Sciatic nerve (tissue), 2 donors: ENCODE results near the gene LMBR1. TPM values are rescaled to one million over a fixed set of nuclear protein-coding genes. Genes with fewer than 3 reads are reported as not detected.
"Not testable (repeated sequence)": the region's sequence is repeated elsewhere in the genome, so short reads cannot be mapped to it uniquely, and the experiment has no call there.

Experiments
- ATAC-seq: fragments of 200-7000 bp; cut with Tn5 transposase; one replicate; pipeline ENCODE4 v1.9.1; 2020; ENCODE audit warnings: mild to moderate bottlenecking, moderate library complexity
- DNase-seq: peaks from one replicate; pipeline ENCODE4 v3.0.0-alpha.2; 2020; ENCODE audit warnings: low spot score
- intact Hi-C: fragments of 100-400 bp; cut with DNase I; formaldehyde crosslinking; loops from one replicate; pipeline ENCODE4 v1.14.2; 2022
- total RNA-seq: library from RNA; stranded (reverse); fragmentation: NEBNext Ultra II Directional; extraction: Animal tissue kit (Norgen Biotek cat#: 25700); gene quantifications from one replicate; pipeline ENCODE4 v1.2.1, GENCODE V29; 2021
- donor health status: DM: no; HTN: no; CAD: no.
- donor health status: DM: no; HTN: no; CAD: no.

LMBR1 gene
- total RNA-seq, 1 donor from 2014 or later: 69.7 TPM

- intact Hi-C loops: no loop called here
- ATAC-seq (no peak), DNase-seq (no peak)
These were observed 31.8 kb downstream of the LMBR1 start for GRCh38 chr7:156861212-156861611.

- intact Hi-C loops, DNase-seq, ATAC-seq: not testable (repeated sequence)
These were observed 32.9 kb downstream of the LMBR1 start for GRCh38 chr7:156860099-156860498.

GRCh38 chr7:156858523-156858922 lies 34.5 kb downstream of the LMBR1 start:
- DNase-seq (no peak), ATAC-seq (no peak)
- intact Hi-C loops: no loop called here

GRCh38 chr7:156857757-156858156 lies 35.2 kb downstream of the LMBR1 start:
- intact Hi-C loops: no loop called here
- DNase-seq (no peak), ATAC-seq (no peak)

- intact Hi-C loops: no loop called here
- DNase-seq: no peak
- ATAC-seq: no peak
These were observed 38.3 kb downstream of the LMBR1 start for GRCh38 chr7:156854654-156855053.

DNA sequence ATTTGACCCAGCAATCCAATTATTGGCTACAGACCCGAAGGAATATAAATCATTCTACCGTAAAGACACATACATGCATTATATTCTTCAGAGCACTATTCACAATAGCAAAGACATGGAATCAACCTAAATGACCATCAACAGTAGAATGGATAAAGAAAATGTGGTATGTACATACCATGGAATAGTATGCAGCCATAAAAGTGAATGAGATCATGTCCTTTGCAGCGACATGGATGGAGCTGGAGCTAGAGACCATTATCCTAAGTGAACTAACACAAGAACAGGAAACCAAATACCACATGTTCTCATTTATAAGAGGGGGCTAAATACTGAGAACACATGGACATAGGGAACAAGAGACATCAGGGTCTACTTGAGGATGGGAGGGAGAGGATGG lies 44.0 kb downstream of the LMBR1 start:
- intact Hi-C loops: no loop called here
- no peak for ATAC-seq
- no peak for DNase-seq

GRCh38 chr7:156845379-156846101 lies 47.4 kb downstream of the LMBR1 start:
- intact Hi-C loops: no loop called here
- no peak for DNase-seq
- no peak for ATAC-seq

DNA sequence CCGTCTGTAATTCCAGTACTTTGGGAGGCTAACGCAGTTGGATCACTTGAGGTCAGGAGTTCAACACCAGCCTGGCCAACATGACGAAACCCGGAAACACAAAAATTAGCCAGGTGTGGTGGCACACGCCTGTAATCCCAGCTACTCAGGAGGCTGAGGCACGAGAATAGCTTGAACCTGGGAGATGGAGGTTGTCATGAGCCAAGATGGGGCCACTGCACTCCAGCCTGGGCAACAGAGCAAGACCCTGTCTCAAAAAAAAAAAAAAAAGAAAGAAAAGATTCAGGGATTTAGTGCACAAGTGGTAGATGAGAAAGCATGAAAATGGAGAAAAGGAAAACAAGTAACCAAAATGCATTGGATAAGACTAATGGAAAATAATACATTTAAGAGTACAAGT lies 49.4 kb downstream of the LMBR1 start:
- intact Hi-C loops, ATAC-seq, DNase-seq: not testable (repeated sequence)

GRCh38 chr7:156843157-156843556 lies 49.8 kb downstream of the LMBR1 start:
- ATAC-seq: no peak
- DNase-seq: no peak
- intact Hi-C loops: no loop called here

DNA sequence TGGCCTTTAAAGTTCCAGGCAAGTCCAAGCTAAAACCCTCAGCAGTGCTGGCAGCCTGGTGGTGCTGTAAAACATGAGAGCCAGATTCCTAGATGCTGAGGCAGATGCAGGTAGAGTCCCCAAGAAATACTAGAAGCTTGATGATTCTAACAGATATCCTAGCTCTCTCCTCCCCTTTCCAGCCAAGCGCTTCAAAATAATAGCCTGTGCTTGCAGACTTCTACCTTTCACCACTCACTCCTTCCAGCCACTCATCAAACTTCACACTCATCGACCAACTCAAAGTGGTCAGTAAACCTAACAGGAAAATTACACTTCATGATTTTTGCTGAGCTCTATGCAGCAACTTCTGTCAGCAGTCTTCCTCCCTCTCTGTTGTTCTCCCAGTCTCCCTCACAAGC lies 50.2 kb downstream of the LMBR1 start:
- intact Hi-C loops: no loop called here
- DNase-seq: no peak
- no peak for ATAC-seq

GRCh38 chr7:156842317-156842716 lies 50.7 kb downstream of the LMBR1 start:
- DNase-seq (no peak), ATAC-seq (no peak)
- intact Hi-C loops: no loop called here

- intact Hi-C loops: no loop called here
- ATAC-seq: no peak
- DNase-seq: no peak
These were observed 51.5 kb downstream of the LMBR1 start for GRCh38 chr7:156841497-156841896.

- ATAC-seq (no peak), DNase-seq (no peak)
- intact Hi-C loops: no loop called here
These were observed 52.8 kb downstream of the LMBR1 start for GRCh38 chr7:156840134-156840533.

- DNase-seq (no peak), ATAC-seq (no peak)
- intact Hi-C loops: no loop called here
These were observed 56.5 kb downstream of the LMBR1 start for GRCh38 chr7:156836443-156836842.

GRCh38 chr7:156834462-156834861 lies 58.5 kb downstream of the LMBR1 start:
- intact Hi-C loops: no loop called here
- no peak for DNase-seq
- no peak for ATAC-seq

DNA sequence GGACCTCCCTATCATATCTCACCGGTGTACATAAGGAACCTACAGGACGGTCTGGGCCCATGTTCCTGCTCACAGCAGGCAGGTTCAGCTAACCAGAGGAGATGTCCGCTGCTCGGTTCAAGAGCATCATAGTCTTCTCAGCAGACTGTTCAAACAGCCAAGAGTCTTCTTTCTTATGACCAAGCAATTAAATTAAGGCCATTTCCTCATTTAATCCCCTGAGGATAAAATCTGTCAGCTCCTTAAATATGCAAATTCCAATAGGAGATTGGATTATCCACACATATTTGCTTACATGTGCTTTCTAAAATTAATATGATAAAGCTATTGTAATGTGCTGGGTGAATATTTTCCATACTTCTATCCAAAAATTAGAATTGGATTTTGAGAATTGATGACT lies 59.7 kb downstream of the LMBR1 start:
- intact Hi-C loops: no loop called here
- ATAC-seq (no peak), DNase-seq (no peak)

DNA sequence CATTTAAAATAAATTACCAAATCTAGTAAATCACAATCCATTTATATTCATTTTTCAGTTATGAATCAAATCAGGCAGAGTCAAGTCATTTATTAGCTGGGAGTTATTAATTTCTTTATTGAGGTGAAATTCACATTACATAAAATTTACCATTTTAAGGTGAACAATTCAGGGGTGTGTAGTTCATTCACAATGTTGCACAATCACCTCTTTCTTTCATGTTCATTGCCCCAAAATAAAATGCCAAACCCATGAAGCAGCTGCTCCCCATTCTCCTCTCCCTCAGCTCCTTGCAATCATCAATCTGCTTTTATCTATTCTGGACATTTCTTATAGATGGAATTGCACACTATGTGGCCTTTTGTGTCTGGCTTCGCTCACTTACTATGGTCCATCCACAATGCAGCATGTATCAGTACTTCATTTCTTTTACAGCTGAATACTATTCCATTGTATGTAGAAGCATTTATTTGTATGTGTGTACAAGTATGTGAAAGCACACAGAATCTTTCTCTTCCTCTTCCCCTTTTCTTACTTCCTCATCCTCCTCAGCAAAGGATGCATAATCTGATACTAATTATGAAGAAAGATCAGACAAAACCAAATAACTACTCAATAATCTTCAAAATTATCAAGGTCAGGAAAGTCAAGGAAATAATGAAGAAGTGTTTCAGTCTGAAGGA lies 60.6 kb downstream of the LMBR1 start:
- intact Hi-C loops: no loop called here
- ATAC-seq: no peak
- no peak for DNase-seq

DNA sequence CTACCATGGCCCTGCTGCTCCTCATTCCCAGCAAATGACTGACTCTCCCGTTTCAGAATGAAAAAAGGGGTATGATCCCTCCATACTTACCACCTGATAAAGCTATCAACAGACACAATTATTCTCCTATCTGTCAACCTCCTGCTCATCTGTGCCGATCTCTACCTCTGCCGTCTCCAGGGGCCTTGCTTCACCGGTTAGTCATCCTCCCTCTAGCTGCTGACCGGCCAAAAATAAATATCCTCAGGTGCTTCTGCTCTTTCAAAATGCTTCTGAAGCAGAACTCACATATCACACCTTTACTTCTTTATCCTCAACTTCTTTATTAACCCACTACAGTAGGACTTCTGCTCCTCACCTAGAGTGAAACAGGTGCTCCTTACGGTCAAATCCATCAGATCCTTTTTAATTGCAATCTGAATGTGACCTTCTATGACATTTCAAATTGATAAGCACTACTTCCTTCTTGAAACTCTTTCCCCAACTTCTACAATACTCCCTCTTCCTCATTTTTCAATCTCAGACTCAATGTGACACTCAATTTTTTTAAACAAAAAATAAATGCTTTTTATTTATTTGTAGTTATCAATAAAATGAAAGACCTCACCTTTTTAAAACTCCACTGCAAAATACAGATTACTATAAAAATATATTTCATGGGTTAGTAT lies 63.2 kb downstream of the LMBR1 start:
- DNase-seq: no peak
- intact Hi-C loops: no loop called here
- ATAC-seq: no peak

GRCh38 chr7:156827587-156828203 lies 65.3 kb downstream of the LMBR1 start:
- DNase-seq: no peak
- ATAC-seq: no peak
- intact Hi-C loops: no loop called here

DNA sequence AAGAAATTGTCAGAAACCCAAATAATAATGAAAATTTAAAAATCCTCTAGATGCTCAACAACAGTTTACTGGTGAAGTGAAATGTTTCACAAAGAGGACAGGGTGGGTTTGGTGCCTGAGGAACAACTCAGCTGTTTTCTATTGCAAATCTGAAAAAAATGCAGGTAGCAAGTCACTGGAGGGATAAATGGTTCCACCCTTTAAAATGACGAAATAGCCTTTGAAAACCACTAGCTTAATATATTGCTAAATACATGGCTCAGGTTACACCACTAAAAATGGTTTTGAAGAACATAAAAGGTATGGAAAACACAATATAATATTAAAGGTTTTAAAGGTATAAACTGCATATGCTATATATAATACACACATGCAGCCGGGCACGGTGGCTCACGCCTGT lies 69.5 kb downstream of the LMBR1 start:
- DNase-seq: no peak
- ATAC-seq: no peak
- intact Hi-C loops: no loop called here
